Astrocyte of the hippocampus (primary cell): ENCODE measurements around the gene EPB41L1.
A peak's percentile ranks its signal among the peaks of the same experiment; 100 is the strongest.

ENCODE experiments used
- DNase-seq: peaks from one replicate; pipeline ENCODE4 v3.0.0; 2011; ENCODE audit warnings: low read depth, low spot score

The EPB41L1 gene

GRCh38 chr20:36193977-36194712 lies 39.6 kb downstream of the EPB41L1 start:
- DNase-seq = no peak

DNA sequence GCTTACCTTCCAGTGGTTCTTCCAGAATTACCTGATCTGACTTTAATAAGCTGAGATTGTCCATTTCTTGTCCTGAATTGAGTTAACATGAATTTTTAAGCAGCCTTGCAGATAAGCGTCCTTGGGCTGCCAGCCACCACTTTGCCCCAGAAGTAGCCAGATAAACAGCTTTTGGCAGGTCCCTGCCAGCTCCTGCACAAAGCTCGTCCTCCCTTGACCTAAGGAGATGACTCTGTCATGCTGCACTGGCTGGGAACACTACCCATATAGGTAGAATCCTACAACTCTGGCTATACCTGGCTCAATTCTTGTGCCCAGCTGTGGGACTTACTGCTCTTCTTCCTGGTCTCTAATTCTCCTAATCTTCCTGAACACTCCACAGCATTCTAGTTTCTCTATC lies 42.1 kb downstream of the EPB41L1 start:
- DNase-seq = no peak

GRCh38 chr20:36197271-36197670 lies 42.7 kb downstream of the EPB41L1 start:
- DNase-seq = no peak

DNA sequence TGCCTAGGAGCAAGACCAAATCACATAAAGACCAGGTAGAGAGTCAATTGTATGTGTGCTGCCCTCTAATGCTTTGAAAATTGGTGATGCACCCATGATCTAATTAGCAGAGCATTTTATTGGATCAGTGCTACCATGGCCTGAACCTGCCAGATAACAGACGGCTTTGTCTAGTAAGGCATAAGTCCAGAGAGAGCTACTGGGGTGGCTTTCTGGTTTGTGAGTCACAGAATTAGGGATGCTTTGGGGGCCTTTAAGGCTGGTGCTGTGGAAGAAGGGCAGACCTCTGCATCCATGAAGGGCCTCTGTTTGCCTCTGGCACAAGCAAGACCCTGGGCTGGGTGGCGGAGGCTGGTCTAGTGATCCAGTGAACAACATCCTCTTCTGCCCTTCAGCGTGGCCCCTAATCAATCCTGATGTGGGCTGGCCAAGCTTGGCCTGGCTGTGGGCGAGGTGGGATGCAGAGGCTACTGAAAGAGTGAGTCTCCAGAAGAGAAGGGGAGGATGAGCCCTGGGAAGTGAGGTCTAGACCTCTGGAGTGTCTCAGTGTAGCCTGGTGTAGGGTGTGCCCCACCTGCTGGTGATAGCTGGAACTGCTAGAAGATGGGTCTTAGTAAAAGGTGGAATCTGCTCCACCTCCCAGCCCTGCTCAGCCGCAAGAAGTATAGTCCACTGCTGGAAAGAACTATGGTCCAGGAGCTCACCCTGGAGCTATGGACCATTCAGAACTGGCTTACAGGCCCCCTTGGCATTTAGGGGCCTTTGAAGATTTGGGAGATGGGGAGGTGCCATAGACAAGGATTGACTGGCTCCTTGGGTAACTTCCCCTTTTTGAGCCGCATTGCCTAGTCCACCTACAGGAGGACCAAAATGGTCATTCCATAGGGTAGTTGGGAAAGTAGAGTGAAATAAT lies 45.1 kb downstream of the EPB41L1 start:
- DNase-seq = peak; percentile 86

DNA sequence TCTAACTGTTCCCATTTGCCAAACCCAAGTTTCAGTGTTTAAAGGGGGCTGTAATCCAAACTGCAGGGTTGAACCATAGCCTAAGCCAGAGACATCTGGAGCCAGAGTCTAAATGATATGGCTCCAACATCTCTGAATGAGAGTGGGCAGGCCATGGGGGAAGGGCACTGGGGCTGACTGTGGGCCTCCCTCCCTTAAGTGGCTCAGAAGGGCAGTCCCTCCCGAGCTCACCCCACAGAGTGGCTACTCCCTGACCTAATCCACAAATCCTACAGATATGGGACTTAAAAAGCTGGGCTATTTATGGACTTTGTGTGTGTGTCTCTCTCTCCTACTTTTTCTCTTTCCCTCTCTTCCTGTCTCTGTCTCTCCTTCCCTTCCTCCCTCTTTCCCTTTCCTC lies 45.9 kb downstream of the EPB41L1 start:
- DNase-seq = no peak

- DNase-seq = no peak
These were observed 46.7 kb downstream of the EPB41L1 start for GRCh38 chr20:36201198-36201597.

- DNase-seq = peak; percentile 74
These were observed 48.4 kb downstream of the EPB41L1 start for GRCh38 chr20:36202891-36203338.

DNA sequence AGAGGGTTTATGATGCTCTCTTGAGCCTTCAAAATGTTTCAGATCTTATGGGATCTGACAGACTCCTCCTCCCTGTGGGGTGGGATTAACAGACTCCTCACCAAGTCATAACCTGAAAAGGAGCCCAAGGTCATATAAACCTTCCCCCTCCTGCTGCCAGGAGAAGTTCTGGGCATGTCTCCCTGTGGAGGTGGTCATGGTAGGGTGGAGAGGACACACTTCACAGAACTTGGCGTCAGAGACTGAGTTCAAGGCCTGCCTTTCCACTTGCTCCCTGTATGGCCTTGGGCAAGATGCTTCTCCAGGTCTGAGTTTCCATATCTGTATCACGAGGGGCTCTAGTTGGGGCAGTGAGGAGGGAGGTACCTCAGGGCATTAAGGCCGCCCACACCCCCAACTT lies 49.3 kb downstream of the EPB41L1 start:
- DNase-seq = no peak

DNA sequence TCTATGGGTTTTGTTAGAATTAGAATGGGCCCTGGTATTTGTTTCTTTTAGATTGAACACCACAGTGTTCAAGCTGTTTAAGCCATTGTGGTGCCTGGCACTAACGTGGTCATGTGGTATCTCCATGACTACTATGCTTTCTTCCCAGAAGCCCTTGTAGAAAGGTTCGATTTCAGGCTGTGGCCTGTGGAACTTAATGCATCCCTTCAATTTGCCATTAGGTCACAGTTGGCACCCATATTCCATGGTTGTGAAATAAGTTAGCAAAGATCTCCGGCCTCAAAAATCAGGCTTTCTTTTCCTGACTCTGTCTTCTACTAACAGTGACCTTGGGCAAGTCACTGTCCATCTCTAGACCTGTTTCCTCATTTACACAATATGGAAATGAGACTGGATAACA lies 50.5 kb downstream of the EPB41L1 start:
- DNase-seq = no peak

- no peak for DNase-seq
These were observed 51.5 kb downstream of the EPB41L1 start for GRCh38 chr20:36206068-36206467.

DNA sequence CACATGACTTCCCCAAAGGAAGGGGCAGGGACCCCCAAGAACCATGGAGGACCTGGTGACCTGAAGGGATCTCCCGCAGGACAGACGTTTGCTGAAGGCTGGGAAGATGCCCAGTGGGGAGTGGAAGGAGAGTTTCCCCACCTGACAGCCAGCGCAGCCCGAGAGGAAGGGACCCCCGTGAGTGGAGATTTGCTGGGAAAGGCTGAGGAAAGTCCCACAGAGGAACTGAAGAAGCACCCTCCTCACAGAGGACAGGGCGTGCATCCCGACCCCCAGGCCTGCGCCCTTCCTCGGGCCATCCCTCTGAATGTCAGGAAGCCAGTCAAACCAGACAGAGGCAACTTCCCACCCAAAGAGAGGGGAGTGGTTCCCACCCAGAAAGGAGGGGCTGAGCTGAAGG lies 52.1 kb downstream of the EPB41L1 start:
- no peak for DNase-seq

DNA sequence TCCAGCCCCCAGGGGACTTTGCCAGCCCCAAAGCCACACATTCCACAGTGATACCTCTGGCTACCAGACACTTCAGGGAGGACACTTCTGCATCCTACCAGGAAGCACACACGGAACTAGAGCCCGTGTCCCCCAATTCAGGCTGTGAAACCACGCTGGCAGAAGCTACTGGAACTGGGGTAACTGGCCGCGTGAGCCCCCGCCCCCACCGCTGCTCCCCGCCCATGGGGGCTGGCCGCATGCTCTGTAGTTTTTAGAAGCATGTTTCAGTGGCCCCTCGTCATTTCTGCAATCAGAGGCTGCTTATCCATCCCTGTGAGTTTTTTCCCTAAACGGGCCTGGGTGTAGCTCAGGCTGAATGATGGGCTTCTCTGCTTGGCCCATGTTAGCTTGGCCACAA lies 53.1 kb downstream of the EPB41L1 start:
- no peak for DNase-seq

- DNase-seq = no peak
These were observed 53.7 kb downstream of the EPB41L1 start for GRCh38 chr20:36208257-36208656.

- DNase-seq = peak; percentile 14
These were observed 56.0 kb downstream of the EPB41L1 start for GRCh38 chr20:36210436-36211021.

DNA sequence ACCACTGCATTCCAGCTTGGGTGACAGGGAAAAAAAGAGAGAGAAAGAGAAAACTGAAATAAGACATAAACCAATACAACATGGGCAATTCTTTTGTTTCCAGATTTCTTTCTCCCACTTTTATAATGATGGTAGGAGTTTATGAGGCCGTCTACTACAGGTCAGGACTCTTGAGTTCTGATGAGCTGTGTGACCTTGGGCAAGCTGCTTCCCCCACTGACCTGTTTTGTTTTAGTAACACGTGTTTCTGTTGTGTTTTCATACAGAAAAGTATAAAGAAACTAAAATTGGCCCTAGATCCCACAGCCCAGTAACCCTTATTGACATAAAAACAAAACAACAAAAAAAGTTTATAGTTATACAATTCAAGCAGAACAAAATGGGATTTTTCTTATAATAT lies 58.8 kb downstream of the EPB41L1 start:
- DNase-seq = no peak

DNA sequence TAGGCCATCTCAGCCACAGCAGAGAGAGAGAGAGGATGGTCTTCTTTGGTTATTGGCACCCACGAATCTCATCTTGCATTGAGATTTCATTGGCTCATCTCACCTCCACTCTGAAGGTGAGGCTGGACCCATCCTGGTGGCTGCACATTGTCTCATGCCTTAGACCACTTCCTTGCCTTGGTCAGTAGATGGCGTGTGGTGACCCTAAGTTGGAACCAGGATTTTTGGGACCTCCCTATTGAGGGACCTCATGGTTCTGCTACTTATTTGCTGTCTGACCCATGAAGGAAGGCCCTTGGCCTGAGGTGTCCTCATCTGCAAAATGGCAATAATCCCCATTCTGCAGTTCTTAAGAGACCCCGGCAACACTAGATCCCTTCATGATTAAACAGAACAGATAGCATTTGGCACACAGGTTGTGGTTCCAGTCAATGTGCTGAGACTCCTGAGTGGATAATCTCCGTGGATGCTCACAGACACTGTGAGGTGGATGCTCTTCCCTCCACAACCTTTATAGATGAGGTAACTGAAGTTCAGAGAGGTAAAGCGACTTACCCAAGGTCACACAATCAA lies 60.2 kb downstream of the EPB41L1 start:
- DNase-seq = peak; percentile 37

GRCh38 chr20:36215778-36216177 lies 61.2 kb downstream of the EPB41L1 start:
- DNase-seq = no peak

DNA sequence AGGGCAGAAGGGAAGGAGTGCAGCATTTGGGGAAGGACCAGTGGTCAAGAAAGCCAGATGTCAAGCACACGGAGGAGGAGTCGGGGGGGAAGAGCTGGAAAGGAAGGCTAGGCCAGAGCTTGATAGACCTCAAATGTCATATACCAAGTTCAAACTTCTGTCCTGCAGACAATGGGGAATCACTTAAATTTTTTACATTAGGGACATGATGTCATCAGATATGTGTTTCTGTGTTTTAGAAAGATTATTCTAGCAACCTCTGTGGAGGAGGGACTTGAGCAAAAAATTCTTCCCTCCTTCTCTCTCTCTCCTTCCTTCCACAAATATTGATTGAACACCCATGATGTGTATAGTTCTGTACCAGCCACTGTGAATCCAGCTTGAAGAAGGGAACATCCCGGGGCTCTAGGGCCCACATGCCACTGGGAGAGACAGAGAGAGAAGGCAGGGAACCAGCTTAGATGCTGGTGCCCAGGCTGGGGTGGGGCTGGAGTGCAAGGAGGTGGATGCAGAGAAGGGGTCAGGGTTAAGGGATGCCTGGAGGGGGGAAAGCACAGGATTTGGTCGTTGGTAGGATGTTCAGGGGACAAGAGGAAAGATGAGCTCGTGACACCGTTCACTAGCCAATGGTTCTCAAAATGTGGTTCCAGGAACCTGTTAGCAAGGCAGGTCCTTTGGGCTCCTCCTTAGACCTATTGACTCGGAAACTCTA lies 61.9 kb downstream of the EPB41L1 start:
- no peak for DNase-seq

DNA sequence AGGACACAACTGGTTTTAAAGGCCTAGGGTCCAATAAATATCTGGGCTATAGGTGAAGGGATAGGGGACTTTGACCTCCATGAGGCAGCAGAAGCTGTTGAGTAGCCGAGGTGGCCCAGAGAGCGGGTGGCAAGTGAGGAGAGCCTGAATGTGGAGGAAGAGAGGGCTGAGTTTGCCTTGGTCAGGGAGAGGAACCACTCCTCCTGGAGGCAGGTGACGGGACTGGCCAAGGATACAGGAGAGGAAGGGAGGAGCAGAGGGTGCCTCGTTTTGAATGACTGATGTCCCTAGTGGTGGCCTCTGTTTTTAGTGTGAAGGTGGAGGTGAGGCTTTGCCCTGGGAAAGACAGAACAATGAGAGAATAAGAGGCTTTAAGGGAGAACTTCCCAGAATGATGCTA lies 62.7 kb downstream of the EPB41L1 start:
- no peak for DNase-seq

- DNase-seq = no peak
These were observed 64.0 kb downstream of the EPB41L1 start for GRCh38 chr20:36218380-36219064.

- DNase-seq = no peak
These were observed 65.2 kb downstream of the EPB41L1 start for GRCh38 chr20:36219671-36220220.
